Measurements from ENCODE around the gene KANK2. TPM values are rescaled to one million over a fixed set of nuclear protein-coding genes. Genes with fewer than 3 reads are reported as not detected.

Gene KANK2
- total and polyA plus RNA-seq, 10 of the 15 experiments (the other 5 are each of a cell fraction or from before 2014, with no cell fraction given) = 4.9 to 33.0 (median 21.0) TPM

- TF ChIP-seq CTCF (IDR thresholded peaks at IDR 0.05 in 2 of 3, conservative IDR thresholded peaks at IDR 0.05 in 1 of 3; ENCODE audit: control insufficient read depth in 2 of 3, extremely low read depth in 1 of 3, insufficient read depth in 1 of 3, low read depth in 3 of 3, low read length in 3 of 3) (no peak), NR2C2 (IDR thresholded peaks at IDR 0.05; ENCODE audit: borderline replicate concordance, control insufficient read depth, insufficient read length, low read depth) (no peak)
Observed at GRCh38 chr19:11199517-11199916, 2.2 kb upstream of the KANK2 start (continued).

GRCh38 chr19:11198769-11199424 is 1.6 kb upstream of the KANK2 start:
- no peak overlapping the region for H3K27ac ChIP-seq (ENCODE audit: control insufficient read depth, insufficient read depth)
- no peak for ATAC-seq
- no peaks in the 10 kb centered on the region for H4K20me1 ChIP-seq (ENCODE audit: control insufficient read depth, insufficient read depth)
- FAIRE-seq = no peak
- CTCF ChIA-PET = interaction anchor here (0.6 to 0.7 kb wide), 2 partner anchors 72 to 93 kb away, joined by 3 to 4 read pairs; no protein-coding TSS in a partner anchor
- H3K4me1 ChIP-seq (ENCODE audit: control insufficient read depth, insufficient read depth, low read length) = peaks cover 11% of the 10 kb centered on the region
- no peaks in the 10 kb centered on the region for H3K27me3 ChIP-seq (replicated peaks in 1 of 2; ENCODE audit: control insufficient read depth in 2 of 2, insufficient read depth in 2 of 2, low read length in 1 of 2)
- WGBS (ENCODE audit: insufficient coverage, insufficient replicate concordance, low lambda C conversion rate, missing lambda C conversion rate) = 67% methylated on average over 7 of the region's 7 CpGs
- no peak overlapping the region for H2AFZ ChIP-seq (ENCODE audit: control insufficient read depth, low read depth, low read length)
- H3K79me2 ChIP-seq (ENCODE audit: control insufficient read depth, insufficient read depth, low read length) = peaks cover 3% of the 10 kb centered on the region
- SMC1A ChIA-PET (ENCODE audit: uncharacterized antibody, unreplicated experiment) = interaction anchor here (1.7 kb wide), 1 partner anchor 43 kb away, joined by 7 read pairs; the partner anchor contains the start of gene SPC24
- POLR2A ChIA-PET = interaction anchor here (0.9 kb wide), 1 partner anchor 11 kb away, joined by 3 read pairs; no protein-coding TSS in a partner anchor
- no peak for DNase-seq (ENCODE audit: low read depth, low spot score)
- no peak for TF ChIP-seq SP1 (IDR thresholded peaks at IDR 0.05; ENCODE audit: low read depth, low read length)
- TF ChIP-seq NR2F1 (conservative IDR thresholded peaks at IDR 0.05) = no peak
- TF ChIP-seq GATAD2B (conservative IDR thresholded peaks at IDR 0.05; ENCODE audit: low read depth) = no peak
- no peak for TF ChIP-seq SMAD1 (IDR thresholded peaks at IDR 0.05; ENCODE audit: low read depth, partially characterized antibody)
- no peak for TF ChIP-seq YY1 (IDR thresholded peaks at IDR 0.05; ENCODE audit: low read depth, low read length)
- in situ Hi-C loops (cut with MboI) = no loop called here
- H3K36me3 ChIP-seq (ENCODE audit: control insufficient read depth in 2 of 2, insufficient read depth in 2 of 2, low read length in 1 of 2) = no peaks in the 10 kb centered on the region; a peak in 1 of 4 replicates
- BruUV-seq (replicated peaks) = no TSS peak
- no peak overlapping the region for H3K4me3 ChIP-seq
- H3K9me3 ChIP-seq (replicated peaks; ENCODE audit: control insufficient read depth, insufficient read depth, low read length) = no peaks in the 10 kb centered on the region
- no peak overlapping the region for H3K9ac ChIP-seq (ENCODE audit: control insufficient read depth, insufficient read depth, low read length)
- no peak overlapping the region for H3K4me2 ChIP-seq (ENCODE audit: control insufficient read depth, insufficient read depth)
- intact Hi-C loops (cut with micrococcal nuclease; ENCODE audit: unreplicated experiment) = no loop called here
- RAD21 ChIA-PET (ENCODE audit: unreplicated experiment) = interaction anchor here (0.6 to 1.5 kb wide), 2 partner anchors 16 to 261 kb away, joined by 3 read pairs; no protein-coding TSS in a partner anchor

Data from GM12878 (cell line).